ENCODE results near the gene RAB4A.
A peak's percentile ranks its signal among the peaks of the same experiment; 100 is the strongest.

Gene RAB4A

DNA sequence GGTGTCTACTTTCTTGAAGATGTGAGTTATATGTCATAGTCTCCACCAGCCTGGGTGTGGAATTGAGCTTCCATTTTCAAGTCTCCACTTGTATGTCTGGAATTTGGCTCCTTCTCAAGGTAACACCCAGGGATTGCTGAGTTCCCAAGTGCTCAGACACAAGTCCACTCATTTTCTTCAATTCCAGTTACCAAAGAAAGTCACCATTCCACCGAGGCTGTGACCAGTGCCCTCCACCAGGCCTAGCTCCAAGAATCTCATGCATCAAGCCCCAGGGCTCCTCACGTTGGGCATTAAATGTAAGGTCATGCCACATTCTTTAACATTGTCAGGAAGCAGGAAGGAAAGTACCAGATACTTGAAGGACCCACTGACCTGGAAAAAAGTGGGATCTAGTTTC is 2.4 kb upstream of the RAB4A start:
- H3K23ac ChIP-seq (ENCODE audit: low read length): no peak overlapping the region
- H3K79me2 ChIP-seq (ENCODE audit: control insufficient read depth, insufficient read depth, low read length): peaks cover 10% of the 10 kb centered on the region
- no peaks in the 10 kb centered on the region for H3K36me3 ChIP-seq (ENCODE audit: control insufficient read depth, insufficient read depth, low read length)
- DNase-seq: peak; percentile 8
- H3K4me3 ChIP-seq (ENCODE audit: low read length): no peak overlapping the region
- H4K5ac ChIP-seq (ENCODE audit: low read length): no peak overlapping the region
- H3K18ac ChIP-seq (ENCODE audit: low read length): no peak overlapping the region
- H3K9ac ChIP-seq (ENCODE audit: low read length): no peak overlapping the region
- no peak overlapping the region for H4K8ac ChIP-seq (ENCODE audit: low read depth, low read length)
- no peak overlapping the region for H2BK120ac ChIP-seq (ENCODE audit: low read depth, low read length)
- WGBS (ENCODE audit: extremely low coverage, insufficient coverage, low lambda C conversion rate): no CpG with 5 or more reads among the region's 2 CpGs
- no peak overlapping the region for H3K56ac ChIP-seq (ENCODE audit: low read length)
- H2AK5ac ChIP-seq (ENCODE audit: low read length): no peak overlapping the region
- no peak overlapping the region for H3K4me2 ChIP-seq (ENCODE audit: low read length)
- no peak overlapping the region for H3K4ac ChIP-seq (ENCODE audit: low read depth, low read length)
- no peak overlapping the region for H2BK5ac ChIP-seq (ENCODE audit: low read length)
- peaks cover 9% of the 10 kb centered on the region for H3K79me1 ChIP-seq (ENCODE audit: low read length)
- peaks cover 10% of the 10 kb centered on the region for H3K4me1 ChIP-seq (ENCODE audit: control insufficient read depth, low read depth, low read length)
- no peaks in the 10 kb centered on the region for H3K27me3 ChIP-seq (ENCODE audit: insufficient read depth, low read length, poor library complexity)
- H2BK15ac ChIP-seq (replicated peaks; ENCODE audit: low read depth): no peak overlapping the region
- H3K27ac ChIP-seq (ENCODE audit: low read depth, low read length): no peak overlapping the region

DNA sequence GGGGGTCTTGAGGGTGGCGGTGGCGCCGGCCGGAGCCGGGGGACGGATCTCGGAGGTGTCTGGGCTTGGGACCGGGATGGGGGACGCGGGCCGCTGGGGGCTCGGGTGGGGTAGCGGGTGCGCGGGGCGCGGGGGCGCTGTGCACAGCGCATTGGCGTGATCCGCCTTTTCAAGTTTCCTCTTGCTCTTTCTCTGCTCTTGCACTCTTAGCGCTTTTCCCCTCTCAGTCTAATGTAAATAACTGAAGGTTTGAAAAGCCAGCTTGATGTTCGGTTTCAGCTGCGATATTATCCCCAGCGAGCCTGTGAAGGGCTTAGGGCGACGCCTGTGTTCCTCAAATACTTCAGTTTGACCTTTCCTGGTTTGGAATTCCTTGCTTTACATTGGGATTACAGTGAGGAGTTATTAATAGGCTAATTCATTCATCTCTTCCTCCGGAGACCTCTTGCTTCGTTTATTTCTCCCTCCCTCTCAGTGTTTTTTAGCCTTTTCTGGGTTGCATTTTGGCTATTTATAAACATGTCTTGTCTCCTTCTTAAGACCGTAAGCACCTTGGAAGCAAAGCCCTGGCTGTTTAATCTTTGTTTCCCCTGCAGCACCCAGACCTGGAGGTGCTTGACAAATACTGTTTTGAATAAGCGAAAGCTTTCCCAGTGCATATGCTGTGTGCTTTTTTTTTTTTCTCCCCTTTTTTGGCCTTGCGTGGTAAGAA is 693 bp downstream of the RAB4A start:
- Histone ChIP-seq H3K4ac (ENCODE audit: low read depth, low read length) (peak overlapping the region; percentile 89), H3K56ac (ENCODE audit: low read length) (peak overlapping the region; percentile 83), H2BK120ac (ENCODE audit: low read depth, low read length) (no peak overlapping the region), H2BK5ac (ENCODE audit: low read length) (no peak overlapping the region), H2BK15ac (replicated peaks; ENCODE audit: low read depth) (no peak overlapping the region), H3K79me1 (ENCODE audit: low read length) (peaks cover 21% of the 10 kb centered on the region), H3K36me3 (ENCODE audit: control insufficient read depth, insufficient read depth, low read length) (no peaks in the 10 kb centered on the region), H3K4me2 (ENCODE audit: low read length) (peak overlapping the region; percentile 76), H3K79me2 (ENCODE audit: control insufficient read depth, insufficient read depth, low read length) (peaks cover 25% of the 10 kb centered on the region), H3K27me3 (ENCODE audit: insufficient read depth, low read length, poor library complexity) (no peaks in the 10 kb centered on the region), H3K9ac (ENCODE audit: low read length) (peak overlapping the region; percentile 73), H4K5ac (ENCODE audit: low read length) (no peak overlapping the region), H3K23ac (ENCODE audit: low read length) (no peak overlapping the region), H3K4me1 (ENCODE audit: control insufficient read depth, low read depth, low read length) (peaks cover 10% of the 10 kb centered on the region), H3K4me3 (ENCODE audit: low read length) (peak overlapping the region; percentile 61), H3K18ac (ENCODE audit: low read length) (peak overlapping the region; percentile 91), H3K27ac (ENCODE audit: low read depth, low read length) (no peak overlapping the region), H4K8ac (ENCODE audit: low read depth, low read length) (peak overlapping the region; percentile 68), H2AK5ac (ENCODE audit: low read length) (no peak overlapping the region)
- peak; percentile 38 for DNase-seq
- no CpG with 5 or more reads among the region's 32 CpGs for WGBS (ENCODE audit: extremely low coverage, insufficient coverage, low lambda C conversion rate)

DNA sequence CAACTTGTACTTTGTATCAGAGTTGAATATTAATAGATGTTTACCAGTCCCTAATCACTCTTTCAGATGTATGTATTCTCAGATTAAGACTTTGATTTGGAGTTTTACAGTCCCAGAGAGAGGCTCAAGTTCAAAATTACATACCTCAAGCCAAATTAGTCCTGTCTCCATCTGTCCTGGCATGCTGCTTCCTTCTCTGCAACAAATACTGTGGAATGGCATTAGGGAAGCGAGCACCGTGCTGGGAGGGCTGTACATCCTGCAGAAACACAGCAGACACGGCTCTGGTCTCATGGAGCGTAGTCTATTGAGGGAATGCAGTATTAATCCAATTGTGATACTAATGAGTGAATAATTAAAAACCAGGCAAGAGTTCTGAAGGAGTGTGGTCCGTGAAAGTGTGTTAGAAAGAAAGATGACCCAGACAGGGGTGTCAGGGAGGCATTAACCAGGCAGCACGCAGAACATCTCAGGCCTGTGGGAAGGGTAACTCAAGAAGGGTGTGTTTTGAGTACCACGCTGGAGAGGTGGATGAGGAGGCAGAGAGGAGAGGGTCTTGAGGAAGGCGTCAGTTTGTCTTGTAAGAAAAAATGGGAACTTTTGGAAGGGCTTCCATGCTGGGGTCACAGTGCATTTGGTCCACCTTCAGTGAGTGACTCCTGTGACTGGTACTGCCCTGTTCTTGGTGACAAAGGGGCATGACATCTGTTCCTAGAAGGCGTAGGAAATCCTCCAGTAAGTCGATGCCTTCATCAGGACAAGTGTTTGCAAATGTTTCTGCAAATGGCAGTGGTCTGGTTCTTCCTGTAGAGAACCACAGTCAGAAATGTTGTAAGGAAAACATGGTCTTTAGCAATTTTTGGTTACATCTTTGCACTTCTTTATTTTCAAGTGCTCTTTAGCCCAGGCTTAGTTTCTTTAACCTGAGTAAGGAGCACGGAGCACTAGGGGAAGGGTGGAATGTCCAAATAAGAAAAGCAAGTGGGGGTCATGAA is 1.6 kb downstream of the RAB4A start:
- Histone ChIP-seq H3K4me3 (ENCODE audit: low read length) (no peak overlapping the region), H2BK120ac (ENCODE audit: low read depth, low read length) (no peak overlapping the region), H3K27me3 (ENCODE audit: insufficient read depth, low read length, poor library complexity) (no peaks in the 10 kb centered on the region), H3K4me1 (ENCODE audit: control insufficient read depth, low read depth, low read length) (peaks cover 10% of the 10 kb centered on the region), H3K9ac (ENCODE audit: low read length) (peak overlapping the region; percentile 73), H2BK5ac (ENCODE audit: low read length) (no peak overlapping the region), H3K23ac (ENCODE audit: low read length) (no peak overlapping the region), H3K36me3 (ENCODE audit: control insufficient read depth, insufficient read depth, low read length) (no peaks in the 10 kb centered on the region), H3K79me1 (ENCODE audit: low read length) (peaks cover 27% of the 10 kb centered on the region), H2AK5ac (ENCODE audit: low read length) (no peak overlapping the region), H3K27ac (ENCODE audit: low read depth, low read length) (no peak overlapping the region), H3K56ac (ENCODE audit: low read length) (peak overlapping the region; percentile 73), H3K4me2 (ENCODE audit: low read length) (peak overlapping the region; percentile 76), H4K5ac (ENCODE audit: low read length) (no peak overlapping the region), H4K8ac (ENCODE audit: low read depth, low read length) (no peak overlapping the region), H3K79me2 (ENCODE audit: control insufficient read depth, insufficient read depth, low read length) (peaks cover 30% of the 10 kb centered on the region), H2BK15ac (replicated peaks; ENCODE audit: low read depth) (no peak overlapping the region), H3K18ac (ENCODE audit: low read length) (no peak overlapping the region), H3K4ac (ENCODE audit: low read depth, low read length) (no peak overlapping the region)
- WGBS (ENCODE audit: extremely low coverage, insufficient coverage, low lambda C conversion rate): no CpG with 5 or more reads among the region's 11 CpGs
- DNase-seq: no peak

DNA sequence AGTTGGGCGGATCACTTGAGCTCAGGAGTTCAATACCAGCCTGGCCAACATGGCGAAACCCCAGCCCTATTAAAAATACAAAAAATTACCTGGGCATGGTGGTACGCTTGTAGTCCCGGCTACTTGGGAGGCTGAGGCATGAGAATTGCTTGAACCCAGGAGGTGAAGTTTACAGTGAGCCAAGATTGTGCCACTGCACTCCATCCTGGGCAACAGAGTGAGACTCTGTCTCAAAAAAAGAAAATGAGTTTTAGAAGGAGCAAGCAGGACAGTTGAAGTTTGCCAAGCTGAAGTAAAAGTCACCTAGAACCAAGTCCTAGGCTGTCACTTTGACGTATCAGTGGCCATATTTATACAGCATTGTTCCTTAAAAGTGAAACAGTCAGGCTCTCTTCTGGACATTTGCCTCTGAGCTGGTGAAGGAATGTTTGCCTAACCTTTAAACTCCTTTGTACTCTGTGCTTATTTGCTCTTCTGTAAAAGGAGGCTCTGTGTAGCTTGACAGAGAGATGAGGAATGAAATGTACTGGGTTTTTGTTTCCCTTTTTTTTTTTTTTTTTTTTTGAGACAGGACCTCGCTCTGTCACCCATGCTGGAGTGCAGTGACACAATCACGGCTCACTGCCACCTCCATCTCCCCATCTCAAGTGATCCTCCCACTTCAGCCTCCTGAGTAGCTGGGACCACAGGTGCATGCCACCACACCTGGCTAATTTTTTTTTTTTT is 2.8 kb downstream of the RAB4A start:
- H3K27ac ChIP-seq (ENCODE audit: low read depth, low read length): no peak overlapping the region
- no peak overlapping the region for H3K23ac ChIP-seq (ENCODE audit: low read length)
- peaks cover 32% of the 10 kb centered on the region for H3K79me2 ChIP-seq (ENCODE audit: control insufficient read depth, insufficient read depth, low read length)
- no peak overlapping the region for H3K9ac ChIP-seq (ENCODE audit: low read length)
- no peak overlapping the region for H2BK5ac ChIP-seq (ENCODE audit: low read length)
- no peaks in the 10 kb centered on the region for H3K27me3 ChIP-seq (ENCODE audit: insufficient read depth, low read length, poor library complexity)
- no peak overlapping the region for H3K4me2 ChIP-seq (ENCODE audit: low read length)
- H3K36me3 ChIP-seq (ENCODE audit: control insufficient read depth, insufficient read depth, low read length): no peaks in the 10 kb centered on the region
- H3K18ac ChIP-seq (ENCODE audit: low read length): no peak overlapping the region
- WGBS (ENCODE audit: extremely low coverage, insufficient coverage, low lambda C conversion rate): no CpG with 5 or more reads among the region's 7 CpGs
- H2AK5ac ChIP-seq (ENCODE audit: low read length): no peak overlapping the region
- no peak overlapping the region for H2BK15ac ChIP-seq (replicated peaks; ENCODE audit: low read depth)
- H3K4ac ChIP-seq (ENCODE audit: low read depth, low read length): no peak overlapping the region
- H4K5ac ChIP-seq (ENCODE audit: low read length): no peak overlapping the region
- no peak overlapping the region for H3K4me3 ChIP-seq (ENCODE audit: low read length)
- H2BK120ac ChIP-seq (ENCODE audit: low read depth, low read length): no peak overlapping the region
- H3K4me1 ChIP-seq (ENCODE audit: control insufficient read depth, low read depth, low read length): peaks cover 10% of the 10 kb centered on the region
- peaks cover 33% of the 10 kb centered on the region for H3K79me1 ChIP-seq (ENCODE audit: low read length)
- DNase-seq: no peak
- H3K56ac ChIP-seq (ENCODE audit: low read length): no peak overlapping the region
- no peak overlapping the region for H4K8ac ChIP-seq (ENCODE audit: low read depth, low read length)

DNA sequence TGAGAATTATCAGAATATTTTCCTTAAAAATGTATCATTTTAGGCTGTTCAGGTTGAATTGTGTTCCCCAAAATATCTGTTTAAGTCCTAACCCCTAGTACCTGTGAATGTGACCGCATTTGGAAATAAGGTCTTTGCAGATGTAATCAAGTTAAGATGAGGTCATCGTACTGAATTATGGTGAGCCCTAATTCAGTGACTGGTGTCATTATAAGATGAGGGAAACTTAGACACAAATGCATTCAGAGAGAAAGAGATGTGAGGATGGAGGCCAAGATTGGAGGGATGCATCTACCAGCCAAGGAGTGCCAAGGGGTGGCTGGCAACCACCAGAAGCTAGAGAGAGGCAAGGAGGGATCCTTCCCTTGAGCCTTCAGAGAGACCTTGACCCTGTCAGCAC is 4.1 kb downstream of the RAB4A start:
- no peak overlapping the region for H3K4me2 ChIP-seq (ENCODE audit: low read length)
- no peaks in the 10 kb centered on the region for H3K36me3 ChIP-seq (ENCODE audit: control insufficient read depth, insufficient read depth, low read length)
- no peak overlapping the region for H3K4ac ChIP-seq (ENCODE audit: low read depth, low read length)
- no peak overlapping the region for H2AK5ac ChIP-seq (ENCODE audit: low read length)
- H2BK120ac ChIP-seq (ENCODE audit: low read depth, low read length): no peak overlapping the region
- no peak overlapping the region for H3K23ac ChIP-seq (ENCODE audit: low read length)
- no peak overlapping the region for H2BK5ac ChIP-seq (ENCODE audit: low read length)
- no peak overlapping the region for H2BK15ac ChIP-seq (replicated peaks; ENCODE audit: low read depth)
- H3K79me1 ChIP-seq (ENCODE audit: low read length): peaks cover 33% of the 10 kb centered on the region
- peaks cover 32% of the 10 kb centered on the region for H3K79me2 ChIP-seq (ENCODE audit: control insufficient read depth, insufficient read depth, low read length)
- no peak for DNase-seq
- no peak overlapping the region for H3K9ac ChIP-seq (ENCODE audit: low read length)
- no peak overlapping the region for H4K8ac ChIP-seq (ENCODE audit: low read depth, low read length)
- no peaks in the 10 kb centered on the region for H3K27me3 ChIP-seq (ENCODE audit: insufficient read depth, low read length, poor library complexity)
- peaks cover 10% of the 10 kb centered on the region for H3K4me1 ChIP-seq (ENCODE audit: control insufficient read depth, low read depth, low read length)
- no peak overlapping the region for H3K56ac ChIP-seq (ENCODE audit: low read length)
- no CpG with 5 or more reads among the region's 2 CpGs for WGBS (ENCODE audit: extremely low coverage, insufficient coverage, low lambda C conversion rate)
- H3K4me3 ChIP-seq (ENCODE audit: low read length): no peak overlapping the region
- no peak overlapping the region for H4K5ac ChIP-seq (ENCODE audit: low read length)
- no peak overlapping the region for H3K27ac ChIP-seq (ENCODE audit: low read depth, low read length)
- no peak overlapping the region for H3K18ac ChIP-seq (ENCODE audit: low read length)

Measured in mesendoderm (in vitro differentiated cells).